Activated CD8-positive, alpha-beta memory T cell treated with anti-CD3 and anti-CD28 coated beads, Interleukin-2, amount 10 ng/mL, durations not matched to agents 7 days and 5 days (primary cell): ENCODE measurements around the gene SEMA4C. TPM values are rescaled to one million over a fixed set of nuclear protein-coding genes. Genes with fewer than 3 reads are reported as not detected.

Source experiments
- ATAC-seq: fragments of 150-1000 bp; cut with Tn5 transposase; one replicate; pipeline ENCODE4 v1.10.0; 2021; ENCODE audit warnings: moderate library complexity
- CTCF ChIA-PET: fragments of 350-600 bp; sonication (Branson Sonifier 250); formaldehyde crosslinking; loops from one replicate; lab custom pipeline; 2021; ENCODE audit warnings: antibody characterized with exemption; lab: Charles Lee
- DNase-seq: peaks from one replicate; pipeline ENCODE4 v3.0.0-alpha.2; 2020
- H3K27ac Mint-ChIP-seq: one replicate; pipeline ENCODE4 v1.8.0; 2021; ENCODE audit warnings: mild to moderate bottlenecking, mixed read lengths
- H3K27me3 Mint-ChIP-seq: one replicate; pipeline ENCODE4 v1.8.0; 2021; ENCODE audit warnings: mixed read lengths
- H3K36me3 Mint-ChIP-seq: one replicate; pipeline ENCODE4 v1.8.0; 2021; ENCODE audit warnings: mild to moderate bottlenecking, mixed read lengths
- H3K4me1 Mint-ChIP-seq: one replicate; pipeline ENCODE4 v1.8.0; 2021; ENCODE audit warnings: mixed read lengths
- H3K4me3 Mint-ChIP-seq: one replicate; pipeline ENCODE4 v1.8.0; 2021; ENCODE audit warnings: mild to moderate bottlenecking, moderate library complexity, mixed read lengths
- H3K9me3 Mint-ChIP-seq: one replicate; pipeline ENCODE4 v1.8.0; 2022; ENCODE audit warnings: low read depth, mixed read lengths
- total RNA-seq, 2 experiments: library from RNA; stranded (reverse); gene quantifications; one replicate each; pipeline ENCODE4 v1.2.3, GENCODE V29; 2021

Gene SEMA4C
- total RNA-seq, 2 experiments from 2014 or later: 9.7 to 11.6 TPM

DNA sequence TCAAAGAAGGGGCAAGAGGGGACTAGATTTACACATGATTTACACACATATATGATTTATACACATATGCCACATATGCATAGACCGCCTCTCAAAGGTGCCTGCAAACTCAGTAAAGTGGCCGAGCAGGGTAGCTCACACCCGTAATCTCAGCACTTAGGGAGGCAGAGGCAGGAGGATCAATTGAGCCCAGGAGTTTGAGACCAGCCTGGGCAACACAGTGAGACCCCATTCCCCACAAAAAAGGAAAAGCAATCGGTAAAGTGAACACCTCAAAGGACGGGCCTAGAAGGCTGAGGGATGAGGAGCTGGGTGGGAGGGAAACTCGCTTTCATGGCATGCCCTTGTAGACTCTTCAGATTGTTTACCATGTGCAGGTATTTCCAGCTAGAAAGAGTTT, 17.2 kb downstream of the SEMA4C start:
- Mint-ChIP-seq H3K27me3 (no peaks in the 10 kb centered on the region), H3K36me3 (peaks cover 35% of the 10 kb centered on the region), H3K4me1 (peaks cover 22% of the 10 kb centered on the region), H3K27ac (no peak overlapping the region), H3K4me3 (no peak overlapping the region), H3K9me3 (no peaks in the 10 kb centered on the region)
- CTCF ChIA-PET: interaction anchor here (0.5 to 1.4 kb wide), 3 partner anchors 7 to 108 kb away, joined by 3 to 6 read pairs (median 3); no protein-coding TSS in a partner anchor
- ATAC-seq (no peak), DNase-seq (no peak)

GRCh38 chr2:96848264-96848663, 21.6 kb downstream of the SEMA4C start:
- H3K4me3 Mint-ChIP-seq: no peak overlapping the region
- peaks cover 34% of the 10 kb centered on the region for H3K36me3 Mint-ChIP-seq
- ATAC-seq (no peak), DNase-seq (no peak)
- CTCF ChIA-PET: interaction anchor here (1.8 kb wide), 1 partner anchor 10 kb away, joined by 8 read pairs; the partner anchor contains the start of gene ANKRD39
- H3K27ac Mint-ChIP-seq: no peak overlapping the region
- peaks cover 9% of the 10 kb centered on the region for H3K4me1 Mint-ChIP-seq
- H3K9me3 Mint-ChIP-seq: no peaks in the 10 kb centered on the region
- no peaks in the 10 kb centered on the region for H3K27me3 Mint-ChIP-seq

DNA sequence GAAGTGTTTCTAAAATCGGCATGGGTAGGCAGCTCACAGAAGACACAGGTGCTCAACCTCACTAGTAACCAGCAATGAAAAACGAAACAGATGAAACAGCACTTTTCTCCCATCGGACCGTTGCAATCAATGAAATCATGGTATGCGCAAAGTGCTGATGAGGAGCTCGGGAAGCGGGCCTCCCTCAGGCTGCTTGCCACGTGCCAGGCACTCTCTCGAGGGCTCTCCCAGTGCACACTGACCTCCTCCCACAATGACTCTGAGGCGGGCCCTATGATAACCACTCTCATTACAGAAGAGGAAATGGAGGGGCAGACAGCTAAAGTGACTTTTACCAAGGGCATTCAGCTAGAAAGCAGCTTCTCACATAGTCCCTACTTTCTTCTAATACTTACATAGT, 22.3 kb downstream of the SEMA4C start:
- DNase-seq (no peak), ATAC-seq (no peak)
- CTCF ChIA-PET: interaction anchor here (1.1 to 1.8 kb wide), 2 partner anchors 10 to 114 kb away, joined by 3 to 8 read pairs; partner anchors contain the start of gene ANKRD39
- Mint-ChIP-seq H3K27me3 (no peaks in the 10 kb centered on the region), H3K4me3 (no peak overlapping the region), H3K4me1 (peaks cover 9% of the 10 kb centered on the region), H3K36me3 (peaks cover 28% of the 10 kb centered on the region), H3K9me3 (no peaks in the 10 kb centered on the region), H3K27ac (no peak overlapping the region)

GRCh38 chr2:96846825-96847224, 23.1 kb downstream of the SEMA4C start:
- no peak for DNase-seq
- H3K9me3 Mint-ChIP-seq: no peaks in the 10 kb centered on the region
- H3K36me3 Mint-ChIP-seq: peaks cover 24% of the 10 kb centered on the region
- CTCF ChIA-PET: interaction anchor here (1.1 to 1.8 kb wide), 2 partner anchors 11 to 114 kb away, joined by 3 to 8 read pairs; partner anchors contain the start of gene ANKRD39
- no peaks in the 10 kb centered on the region for H3K27me3 Mint-ChIP-seq
- no peak overlapping the region for H3K4me3 Mint-ChIP-seq
- ATAC-seq: no peak
- no peak overlapping the region for H3K27ac Mint-ChIP-seq
- H3K4me1 Mint-ChIP-seq: peaks cover 9% of the 10 kb centered on the region

DNA sequence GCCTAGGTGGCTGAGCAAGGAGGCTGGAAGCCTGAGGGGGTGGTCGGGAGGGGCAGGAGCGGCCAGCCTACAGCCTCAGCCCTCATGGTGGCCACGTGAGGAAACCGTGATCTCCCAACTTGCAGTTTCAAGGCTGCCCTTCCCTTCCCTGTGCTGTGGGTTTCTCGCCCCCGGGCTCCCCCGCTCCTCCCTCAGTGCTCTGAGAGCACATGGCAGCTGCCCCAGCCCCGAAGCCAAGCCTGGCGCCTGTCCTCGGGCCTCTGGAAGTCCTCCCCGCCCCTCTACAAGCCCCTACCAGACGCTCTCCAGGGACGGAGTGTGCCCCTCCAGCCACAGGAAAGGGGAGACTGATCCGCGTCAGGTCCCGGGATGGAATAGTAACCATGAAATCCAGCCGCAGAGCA, 25.5 kb downstream of the SEMA4C start:
- H3K9me3 Mint-ChIP-seq: no peaks in the 10 kb centered on the region
- H3K36me3 Mint-ChIP-seq: peaks cover 20% of the 10 kb centered on the region
- CTCF ChIA-PET: interaction anchor here (1.0 kb wide), 1 partner anchor 106 kb away, joined by 3 read pairs; no protein-coding TSS in a partner anchor
- H3K27ac Mint-ChIP-seq: no peak overlapping the region
- DNase-seq (no peak), ATAC-seq (no peak)
- H3K4me3 Mint-ChIP-seq: no peak overlapping the region
- peaks cover 21% of the 10 kb centered on the region for H3K4me1 Mint-ChIP-seq
- no peaks in the 10 kb centered on the region for H3K27me3 Mint-ChIP-seq

DNA sequence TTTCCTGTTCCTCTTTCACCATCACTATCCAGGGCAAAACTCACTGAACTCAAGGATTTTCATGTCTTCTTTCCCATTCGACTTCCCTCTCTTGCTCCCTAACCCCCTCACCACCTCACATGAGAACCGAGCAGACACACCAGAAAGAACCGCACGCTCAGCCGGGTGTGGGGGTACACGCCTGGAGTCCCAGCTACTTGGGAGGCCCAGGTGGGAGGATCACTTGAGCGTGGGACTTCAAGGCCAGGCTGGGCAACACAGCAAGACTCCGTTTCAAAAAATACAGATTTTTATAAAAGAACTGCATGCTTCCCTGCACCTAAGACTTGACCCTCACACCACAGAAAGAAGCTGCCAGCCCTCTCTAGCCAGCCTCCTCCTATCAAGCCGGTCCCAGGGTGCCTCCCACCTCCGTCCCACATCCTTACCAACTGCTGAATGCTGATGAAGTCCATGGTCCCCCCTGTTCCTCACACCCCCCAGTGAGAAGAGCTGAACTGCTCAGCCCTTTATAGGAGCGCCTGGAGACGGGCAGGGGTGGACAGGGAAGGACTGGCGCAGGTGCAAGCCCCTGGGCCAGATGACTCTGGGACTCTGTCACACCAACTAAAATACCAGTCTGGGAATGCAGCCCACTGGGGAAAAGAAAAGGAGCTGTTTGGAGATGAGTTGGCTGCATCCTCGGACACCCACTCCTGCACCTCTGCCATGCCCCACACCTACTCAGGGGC, 26.2 kb downstream of the SEMA4C start, which contains the start of gene ANKRD23:
ANKRD23 (minus strand) TSS at position 484 of the 731 bp plus-strand sequence; CDS start at position 455, 29 bp downstream.
- Mint-ChIP-seq H3K4me3 (no peak within 1 kb of the TSS), H3K4me1 (peaks cover 27% of the 10 kb centered on the region), H3K9me3 (no peaks in the 10 kb centered on the region), H3K27me3 (no peaks in the 10 kb centered on the region), H3K36me3 (peaks cover 20% of the 10 kb centered on the region), H3K27ac (no peak within 1 kb of the TSS)
- ATAC-seq (no peak), DNase-seq (no peak)
- CTCF ChIA-PET: interaction anchor here (2.2 kb wide), 1 partner anchor 13 kb away, joined by 12 read pairs; the partner anchor contains the start of gene ANKRD39

DNA sequence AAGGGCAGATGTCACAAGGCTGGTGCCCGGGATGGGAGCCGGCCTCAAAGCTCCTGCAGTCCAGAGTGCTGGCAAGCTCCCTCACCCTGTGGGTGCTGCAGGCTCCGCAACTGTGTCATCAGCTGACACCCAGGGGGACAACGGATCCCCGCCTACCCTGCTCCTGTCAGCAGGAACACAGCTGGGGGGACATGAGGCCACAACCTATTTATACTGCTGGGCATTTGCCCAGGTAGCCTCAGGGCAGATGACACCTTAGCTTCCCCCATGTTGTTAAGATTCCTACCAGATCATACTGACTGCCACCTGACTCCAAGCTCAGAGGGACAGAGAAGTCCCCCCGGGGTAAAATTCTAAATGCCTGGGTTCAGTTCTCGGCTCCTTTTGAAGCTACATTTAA, 27.3 kb downstream of the SEMA4C start:
- Mint-ChIP-seq H3K4me3 (no peak overlapping the region), H3K27me3 (no peaks in the 10 kb centered on the region), H3K9me3 (no peaks in the 10 kb centered on the region), H3K27ac (no peak overlapping the region), H3K4me1 (peaks cover 24% of the 10 kb centered on the region), H3K36me3 (peaks cover 15% of the 10 kb centered on the region)
- CTCF ChIA-PET: interaction anchor here (1.6 to 2.2 kb wide), 2 partner anchors 15 to 270 kb away, joined by 3 to 12 read pairs; partner anchors contain the start of genes ANKRD36 and ANKRD39
- DNase-seq (no peak), ATAC-seq (no peak)

DNA sequence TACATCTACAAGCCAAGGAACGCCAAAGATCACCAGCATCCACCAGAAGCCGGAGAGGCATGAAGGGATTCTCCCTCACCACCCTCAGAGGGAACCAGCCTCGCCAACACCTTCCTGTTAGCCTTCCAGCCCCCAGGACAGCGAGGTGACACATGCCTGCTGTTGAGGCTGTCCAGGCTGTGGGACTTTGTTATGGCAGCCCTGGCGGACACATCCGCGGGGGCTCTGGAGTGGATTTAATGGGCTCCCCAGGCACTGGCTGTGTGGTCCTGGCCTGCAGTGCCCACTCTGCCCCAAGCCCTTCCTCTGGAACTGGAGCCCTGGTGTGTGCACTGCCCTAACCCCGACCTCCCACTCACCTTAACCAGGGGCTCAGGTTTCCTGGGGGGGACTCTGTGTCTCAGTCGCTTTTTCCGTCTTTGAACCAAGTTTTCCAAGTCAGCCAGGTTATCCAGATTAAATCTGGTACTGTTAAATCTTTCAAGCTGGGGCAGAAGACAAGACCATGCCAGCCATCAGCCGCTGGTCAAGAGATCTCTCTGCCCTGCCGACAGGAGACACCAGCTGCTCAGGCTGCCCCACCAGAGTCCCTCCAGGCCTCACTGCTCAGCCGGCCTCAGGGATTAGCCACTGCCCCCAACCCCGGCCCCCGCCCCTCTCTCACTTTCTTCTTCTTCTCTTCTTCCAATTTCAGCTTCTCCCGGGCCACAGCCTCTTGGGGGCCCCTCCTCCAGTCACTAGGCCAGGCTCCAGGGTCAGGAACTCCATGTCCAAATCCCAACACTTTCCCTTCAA, 28.0 kb downstream of the SEMA4C start:
- DNase-seq: no peak
- Mint-ChIP-seq H3K4me1 (peaks cover 22% of the 10 kb centered on the region), H3K4me3 (no peak overlapping the region), H3K27me3 (no peaks in the 10 kb centered on the region), H3K9me3 (no peaks in the 10 kb centered on the region), H3K36me3 (peaks cover 12% of the 10 kb centered on the region), H3K27ac (no peak overlapping the region)
- CTCF ChIA-PET: interaction anchor here (1.6 to 2.2 kb wide), 2 partner anchors 15 to 271 kb away, joined by 3 to 12 read pairs; partner anchors contain the start of genes ANKRD36 and ANKRD39
- ATAC-seq: no peak

DNA sequence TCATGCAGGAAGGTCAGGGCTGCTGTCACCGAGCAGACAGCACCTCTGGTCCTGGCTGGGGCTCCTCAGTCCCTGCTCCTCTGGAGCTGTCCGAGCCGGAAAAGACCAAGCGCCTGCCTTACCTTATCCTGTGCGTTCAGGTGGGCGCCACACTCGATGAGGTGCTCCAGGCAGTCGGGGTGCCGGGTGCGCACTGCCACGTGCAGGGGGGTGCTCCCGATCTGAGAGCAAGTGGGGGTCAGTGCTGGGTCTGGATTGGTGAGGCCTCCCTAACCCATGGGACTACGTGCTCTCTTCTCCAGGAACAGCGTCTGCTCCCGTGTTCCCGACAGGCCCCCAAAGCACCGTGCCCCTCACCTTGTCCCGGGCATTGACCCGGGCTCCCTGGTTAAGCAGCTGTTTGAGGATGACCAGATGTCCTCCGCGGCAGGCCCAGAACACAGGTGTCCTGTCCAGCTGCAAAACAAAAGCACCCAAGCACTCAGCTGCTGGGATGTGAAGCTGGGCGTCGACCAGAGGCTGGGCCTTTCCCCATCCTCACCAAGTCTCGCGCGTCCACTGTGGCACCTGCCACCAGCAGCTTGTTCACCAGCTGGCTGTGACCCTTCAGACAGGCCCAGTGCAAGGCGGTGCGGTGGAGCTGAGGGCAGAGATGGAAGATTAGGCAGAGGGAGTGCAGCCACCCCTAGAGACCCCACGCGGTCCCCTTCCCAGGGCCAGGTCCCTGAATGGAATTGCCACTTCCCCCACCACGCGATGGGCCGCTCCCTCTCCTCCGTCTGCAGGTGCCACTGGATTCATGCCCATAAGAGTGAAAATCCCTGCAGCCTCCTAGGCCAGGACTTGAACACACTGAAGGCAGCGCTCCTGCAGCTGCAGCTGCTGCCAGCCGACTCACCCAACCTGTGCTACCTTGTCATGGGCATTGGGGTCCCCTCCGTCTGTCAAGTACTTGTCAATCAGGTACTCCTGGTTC, 29.7 kb downstream of the SEMA4C start:
- Mint-ChIP-seq H3K27me3 (no peaks in the 10 kb centered on the region), H3K9me3 (no peaks in the 10 kb centered on the region), H3K4me1 (peaks cover 22% of the 10 kb centered on the region), H3K27ac (peak overlapping the region; percentile 32), H3K4me3 (no peak overlapping the region), H3K36me3 (peaks cover 14% of the 10 kb centered on the region)
- DNase-seq (no peak), ATAC-seq (no peak)
- CTCF ChIA-PET: interaction anchor here (0.7 to 2.4 kb wide), 4 partner anchors 18 to 116 kb away, joined by 3 to 15 read pairs (median 3); partner anchors contain the start of gene ANKRD39

DNA sequence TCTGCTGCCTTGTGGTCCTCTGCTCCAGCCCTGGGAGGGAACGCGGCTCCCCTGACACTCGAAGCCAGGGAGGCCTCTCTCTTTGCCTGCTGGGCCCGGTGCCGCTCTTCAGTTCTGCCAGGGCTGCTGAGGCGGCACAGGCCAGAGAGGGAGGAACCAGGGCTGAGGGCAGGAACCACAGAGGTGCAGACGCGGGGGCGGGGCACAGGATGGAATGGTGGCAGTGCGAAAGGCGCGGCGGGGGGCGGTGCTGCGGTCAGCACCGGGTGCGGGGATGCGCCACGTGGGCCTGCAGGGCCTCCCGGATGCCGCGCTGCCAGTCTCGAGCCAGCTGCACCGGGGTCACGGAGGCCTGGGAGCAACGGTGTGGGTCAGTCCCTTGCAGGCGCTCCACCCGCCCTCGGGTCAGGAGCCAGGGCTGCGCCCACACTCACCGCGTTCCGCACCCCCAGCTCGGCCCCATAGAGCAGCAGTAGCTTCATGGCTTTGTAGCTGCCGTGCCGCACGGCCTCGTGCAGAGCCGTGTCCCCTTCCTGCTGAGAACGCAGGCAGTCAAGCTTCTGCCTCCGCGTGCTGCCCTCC, 30.5 kb downstream of the SEMA4C start:
- ATAC-seq: peak; percentile 91
- CTCF ChIA-PET: interaction anchor here (0.7 to 2.4 kb wide), 4 partner anchors 18 to 117 kb away, joined by 3 to 15 read pairs (median 3); partner anchors contain the start of gene ANKRD39
- no peaks in the 10 kb centered on the region for H3K9me3 Mint-ChIP-seq
- no peaks in the 10 kb centered on the region for H3K27me3 Mint-ChIP-seq
- H3K4me1 Mint-ChIP-seq: peaks cover 22% of the 10 kb centered on the region
- H3K4me3 Mint-ChIP-seq: no peak overlapping the region
- H3K27ac Mint-ChIP-seq: peak overlapping the region; percentile 81
- H3K36me3 Mint-ChIP-seq: peaks cover 15% of the 10 kb centered on the region
- DNase-seq: peak; percentile 88

- H3K27me3 Mint-ChIP-seq: no peaks in the 10 kb centered on the region
- ATAC-seq (no peak), DNase-seq (no peak)
- no peak overlapping the region for H3K4me3 Mint-ChIP-seq
- H3K9me3 Mint-ChIP-seq: no peaks in the 10 kb centered on the region
- peaks cover 22% of the 10 kb centered on the region for H3K4me1 Mint-ChIP-seq
- peaks cover 15% of the 10 kb centered on the region for H3K36me3 Mint-ChIP-seq
- H3K27ac Mint-ChIP-seq: peak overlapping the region; percentile 81
- CTCF ChIA-PET: interaction anchor here (2.4 kb wide), 1 partner anchor 19 kb away, joined by 15 read pairs; the partner anchor contains the start of gene ANKRD39
These were observed 31.3 kb downstream of the SEMA4C start for GRCh38 chr2:96838345-96839292.
